Right lobe of liver (tissue), 4 donors: ENCODE results near the gene CUTC.
A peak's percentile ranks its signal among the peaks of the same experiment; 100 is the strongest.

Experiments
- POLR2A ChIP-seq: fragments of 450-650 bp; IDR thresholded peaks from one replicate; pipeline ENCODE4 v1.6.1; 2017; ENCODE audit warnings: antibody characterized with exemption, mild to moderate bottlenecking
- TF ChIP-seq, protein P1 (sequence below), 4 donors: fragments of 200-600 bp in 3 of 4; fragments of 450-650 bp in 1 of 4; IDR thresholded peaks; one replicate each; pipeline versions ENCODE4 v1.5.1 to v1.8.0; 2016 to 2022; ENCODE audit warnings: antibody characterized with exemption in 4 of 4, mild to moderate bottlenecking in 2 of 4
- donor health status: DM: no; HTN: no; CAD: no.
- donor health status: DM: no; HTN: no; CAD: no.
- donor health status: DM: no; HTN: yes; CAD: no.

DNA sequence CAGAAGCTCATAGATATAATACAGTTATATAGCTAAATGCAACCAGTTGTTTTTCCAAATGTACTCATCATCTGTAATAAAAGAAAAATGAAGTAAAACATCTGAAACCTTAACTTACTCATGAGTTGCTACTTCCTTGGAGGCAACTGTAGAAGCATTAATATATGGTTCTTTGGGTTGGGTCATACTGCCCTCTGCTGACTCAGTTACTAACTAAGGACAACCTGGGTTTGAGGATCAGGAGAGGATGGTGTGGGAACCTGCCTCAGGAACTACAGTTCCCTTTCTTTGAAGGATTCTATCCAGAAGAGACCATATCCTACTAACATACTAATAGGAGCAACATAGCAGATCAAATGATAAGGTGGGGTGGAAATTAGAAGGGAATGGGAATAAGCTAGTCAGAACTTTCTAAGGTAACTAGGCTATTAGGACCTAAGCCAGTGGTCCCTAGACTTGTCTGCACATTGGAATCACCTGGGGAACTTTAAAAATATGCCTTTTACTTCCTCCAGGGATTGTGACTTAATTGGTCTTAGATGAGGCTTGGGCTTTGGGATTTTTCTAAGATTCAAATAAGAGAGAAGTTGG lies 20.8 kb upstream of the CUTC start:
- TF ChIP-seq POLR2A, result no peak
- TF ChIP-seq, protein P1, sequence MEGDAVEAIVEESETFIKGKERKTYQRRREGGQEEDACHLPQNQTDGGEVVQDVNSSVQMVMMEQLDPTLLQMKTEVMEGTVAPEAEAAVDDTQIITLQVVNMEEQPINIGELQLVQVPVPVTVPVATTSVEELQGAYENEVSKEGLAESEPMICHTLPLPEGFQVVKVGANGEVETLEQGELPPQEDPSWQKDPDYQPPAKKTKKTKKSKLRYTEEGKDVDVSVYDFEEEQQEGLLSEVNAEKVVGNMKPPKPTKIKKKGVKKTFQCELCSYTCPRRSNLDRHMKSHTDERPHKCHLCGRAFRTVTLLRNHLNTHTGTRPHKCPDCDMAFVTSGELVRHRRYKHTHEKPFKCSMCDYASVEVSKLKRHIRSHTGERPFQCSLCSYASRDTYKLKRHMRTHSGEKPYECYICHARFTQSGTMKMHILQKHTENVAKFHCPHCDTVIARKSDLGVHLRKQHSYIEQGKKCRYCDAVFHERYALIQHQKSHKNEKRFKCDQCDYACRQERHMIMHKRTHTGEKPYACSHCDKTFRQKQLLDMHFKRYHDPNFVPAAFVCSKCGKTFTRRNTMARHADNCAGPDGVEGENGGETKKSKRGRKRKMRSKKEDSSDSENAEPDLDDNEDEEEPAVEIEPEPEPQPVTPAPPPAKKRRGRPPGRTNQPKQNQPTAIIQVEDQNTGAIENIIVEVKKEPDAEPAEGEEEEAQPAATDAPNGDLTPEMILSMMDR (IDR thresholded peaks at IDR 0.05), result peak; percentile 50 to 68 (median 54)
